ENCODE results near the gene SACM1L.

The SACM1L gene

DNA sequence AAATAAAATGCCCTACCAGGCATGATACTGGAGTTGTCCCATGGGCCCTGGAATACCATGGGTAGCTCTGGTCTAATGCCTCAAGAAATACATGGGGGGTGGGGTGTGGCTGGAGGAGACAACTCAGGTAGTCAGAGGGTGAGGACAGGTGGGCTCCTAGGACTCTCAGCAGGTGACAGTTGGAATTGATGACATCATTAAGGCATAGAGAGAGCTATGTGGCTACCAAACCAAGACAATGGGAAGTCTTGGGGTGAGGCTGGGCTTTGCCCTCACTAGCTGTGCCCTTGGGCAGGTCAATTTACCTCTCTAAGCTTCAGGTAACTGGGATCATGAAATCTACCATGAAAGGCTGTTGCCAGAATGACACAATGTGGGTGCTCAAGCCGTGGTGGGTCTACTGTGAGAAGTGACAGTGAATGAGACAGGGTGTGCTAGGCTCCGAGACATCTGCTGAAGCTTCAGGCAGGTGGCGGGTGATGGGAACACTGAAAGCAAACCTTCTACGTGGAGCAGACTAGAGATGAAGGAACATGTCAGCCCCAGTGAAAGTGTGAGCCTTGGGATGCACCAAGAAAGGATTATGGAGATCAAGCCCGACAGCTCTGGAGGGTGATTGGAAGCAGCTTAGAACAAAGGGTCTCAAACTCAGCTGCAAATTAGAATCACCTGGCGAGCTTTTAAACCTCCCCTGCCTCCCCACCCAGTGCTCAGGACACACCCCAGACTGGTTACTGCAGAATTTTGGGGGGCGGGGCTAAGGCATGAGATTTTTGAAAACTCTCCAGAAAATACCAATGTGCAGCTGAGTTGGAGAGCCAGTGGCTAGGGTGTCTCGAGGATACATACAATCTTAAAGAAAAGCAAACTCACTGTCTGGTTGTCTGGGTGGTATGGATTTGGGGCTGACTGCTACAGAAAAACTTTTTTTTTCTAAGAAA, 85.7 kb downstream of the SACM1L start:
- H3K9me3 ChIP-seq (ENCODE audit: control insufficient read depth, low read length): no peaks in the 10 kb centered on the region
- H3K36me3 ChIP-seq (ENCODE audit: control insufficient read depth, insufficient read depth, low read length): no peaks in the 10 kb centered on the region
- no peak overlapping the region for H3K27ac ChIP-seq (ENCODE audit: insufficient read depth, low read length, poor library complexity, severe bottlenecking)
- H3K4me1 ChIP-seq (ENCODE audit: control insufficient read depth, insufficient read depth, low read length, poor library complexity, severe bottlenecking): peaks cover 8% of the 10 kb centered on the region
- no peak for DNase-seq
- no peak overlapping the region for H3K4me3 ChIP-seq (ENCODE audit: insufficient read depth, low read depth, low read length, poor library complexity, severe bottlenecking)
- no peaks in the 10 kb centered on the region for H3K27me3 ChIP-seq (replicated peaks; ENCODE audit: control insufficient read depth, insufficient read depth, low read length, poor library complexity, severe bottlenecking)

- Histone ChIP-seq H3K27me3 (replicated peaks; ENCODE audit: control insufficient read depth, insufficient read depth, low read length, poor library complexity, severe bottlenecking) (no peaks in the 10 kb centered on the region), H3K36me3 (ENCODE audit: control insufficient read depth, insufficient read depth, low read length) (no peaks in the 10 kb centered on the region), H3K4me1 (ENCODE audit: control insufficient read depth, insufficient read depth, low read length, poor library complexity, severe bottlenecking) (peaks cover 8% of the 10 kb centered on the region), H3K9me3 (ENCODE audit: control insufficient read depth, low read length) (no peaks in the 10 kb centered on the region), H3K4me3 (ENCODE audit: insufficient read depth, low read depth, low read length, poor library complexity, severe bottlenecking) (no peak overlapping the region), H3K27ac (ENCODE audit: insufficient read depth, low read length, poor library complexity, severe bottlenecking) (no peak overlapping the region)
- DNase-seq: no peak
Measured at GRCh38 chr3:45775571-45776300, 86.5 kb downstream of the SACM1L start.

GRCh38 chr3:45776301-45776595, 87.1 kb downstream of the SACM1L start:
- Histone ChIP-seq H3K36me3 (ENCODE audit: control insufficient read depth, insufficient read depth, low read length) (no peaks in the 10 kb centered on the region), H3K27me3 (replicated peaks; ENCODE audit: control insufficient read depth, insufficient read depth, low read length, poor library complexity, severe bottlenecking) (no peaks in the 10 kb centered on the region), H3K4me1 (ENCODE audit: control insufficient read depth, insufficient read depth, low read length, poor library complexity, severe bottlenecking) (peaks cover 8% of the 10 kb centered on the region), H3K9me3 (ENCODE audit: control insufficient read depth, low read length) (no peaks in the 10 kb centered on the region), H3K4me3 (ENCODE audit: insufficient read depth, low read depth, low read length, poor library complexity, severe bottlenecking) (no peak overlapping the region), H3K27ac (ENCODE audit: insufficient read depth, low read length, poor library complexity, severe bottlenecking) (no peak overlapping the region)
- no peak for DNase-seq

GRCh38 chr3:45776611-45777010, 87.4 kb downstream of the SACM1L start:
- Histone ChIP-seq H3K4me1 (ENCODE audit: control insufficient read depth, insufficient read depth, low read length, poor library complexity, severe bottlenecking) (peaks cover 8% of the 10 kb centered on the region), H3K36me3 (ENCODE audit: control insufficient read depth, insufficient read depth, low read length) (no peaks in the 10 kb centered on the region), H3K27me3 (replicated peaks; ENCODE audit: control insufficient read depth, insufficient read depth, low read length, poor library complexity, severe bottlenecking) (no peaks in the 10 kb centered on the region), H3K27ac (ENCODE audit: insufficient read depth, low read length, poor library complexity, severe bottlenecking) (no peak overlapping the region), H3K4me3 (ENCODE audit: insufficient read depth, low read depth, low read length, poor library complexity, severe bottlenecking) (no peak overlapping the region), H3K9me3 (ENCODE audit: control insufficient read depth, low read length) (no peaks in the 10 kb centered on the region)
- no peak for DNase-seq

DNA sequence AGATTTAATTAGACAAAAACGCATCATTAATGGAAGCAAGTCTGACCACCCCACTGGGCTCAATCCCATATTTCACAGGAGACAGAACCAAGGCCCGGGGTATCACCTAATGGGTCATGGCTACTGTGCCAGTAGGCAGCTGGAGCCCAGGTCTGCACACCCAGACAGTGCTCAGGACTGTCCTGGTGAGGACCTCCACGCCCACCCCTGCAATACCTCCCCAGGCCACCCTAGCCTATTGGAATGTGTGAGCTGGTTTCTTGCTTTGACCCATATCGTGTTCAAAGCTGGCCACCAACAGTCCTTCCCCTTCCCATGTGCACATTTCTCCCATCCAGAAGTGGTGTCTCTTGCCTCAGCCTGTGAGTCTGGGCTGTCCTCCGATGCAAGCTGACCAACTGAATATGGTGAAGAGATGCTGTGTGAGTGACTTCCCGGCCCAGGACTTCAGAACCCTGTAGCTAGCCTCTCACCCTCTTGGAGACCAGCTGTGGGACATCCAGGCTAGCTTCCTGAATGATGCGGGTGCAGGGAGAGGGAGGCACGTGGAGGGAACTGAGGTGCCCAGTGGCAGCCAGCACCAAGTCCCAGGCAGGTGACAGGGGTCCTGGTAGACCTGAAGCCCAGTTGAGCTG, 88.0 kb downstream of the SACM1L start:
- H3K4me1 ChIP-seq (ENCODE audit: control insufficient read depth, insufficient read depth, low read length, poor library complexity, severe bottlenecking): peaks cover 8% of the 10 kb centered on the region
- H3K36me3 ChIP-seq (ENCODE audit: control insufficient read depth, insufficient read depth, low read length): no peaks in the 10 kb centered on the region
- H3K4me3 ChIP-seq (ENCODE audit: insufficient read depth, low read depth, low read length, poor library complexity, severe bottlenecking): no peak overlapping the region
- H3K27ac ChIP-seq (ENCODE audit: insufficient read depth, low read length, poor library complexity, severe bottlenecking): no peak overlapping the region
- DNase-seq: no peak
- no peaks in the 10 kb centered on the region for H3K27me3 ChIP-seq (replicated peaks; ENCODE audit: control insufficient read depth, insufficient read depth, low read length, poor library complexity, severe bottlenecking)
- H3K9me3 ChIP-seq (ENCODE audit: control insufficient read depth, low read length): no peaks in the 10 kb centered on the region

GRCh38 chr3:45777746-45778386, 88.7 kb downstream of the SACM1L start:
- DNase-seq: no peak
- Histone ChIP-seq H3K4me1 (ENCODE audit: control insufficient read depth, insufficient read depth, low read length, poor library complexity, severe bottlenecking) (peaks cover 1% of the 10 kb centered on the region), H3K4me3 (ENCODE audit: insufficient read depth, low read depth, low read length, poor library complexity, severe bottlenecking) (no peak overlapping the region), H3K27ac (ENCODE audit: insufficient read depth, low read length, poor library complexity, severe bottlenecking) (no peak overlapping the region), H3K36me3 (ENCODE audit: control insufficient read depth, insufficient read depth, low read length) (no peaks in the 10 kb centered on the region), H3K27me3 (replicated peaks; ENCODE audit: control insufficient read depth, insufficient read depth, low read length, poor library complexity, severe bottlenecking) (no peaks in the 10 kb centered on the region), H3K9me3 (ENCODE audit: control insufficient read depth, low read length) (no peaks in the 10 kb centered on the region)

DNA sequence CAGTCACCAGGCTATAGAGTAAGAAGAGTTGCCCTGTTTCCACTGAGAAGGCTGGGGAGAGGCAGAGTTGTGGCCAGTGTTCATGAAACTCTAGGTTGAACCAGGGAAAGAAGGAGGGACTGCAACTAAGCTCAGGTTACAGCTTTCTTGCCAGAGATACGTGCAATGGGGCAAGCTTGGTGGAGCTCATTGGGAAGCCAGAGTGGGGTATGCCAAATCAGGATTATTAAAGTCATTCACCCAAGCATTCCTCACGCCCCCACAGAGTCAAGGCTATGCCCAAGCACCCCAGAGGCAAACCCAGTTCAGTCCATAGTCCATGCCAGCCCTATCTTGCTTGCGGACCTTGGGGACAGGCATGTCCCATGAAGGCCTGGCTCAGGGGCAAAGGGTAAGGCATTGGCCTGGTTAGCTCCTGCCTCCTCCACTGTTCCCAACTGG, 89.6 kb downstream of the SACM1L start:
- H3K27me3 ChIP-seq (replicated peaks; ENCODE audit: control insufficient read depth, insufficient read depth, low read length, poor library complexity, severe bottlenecking): no peaks in the 10 kb centered on the region
- H3K4me3 ChIP-seq (ENCODE audit: insufficient read depth, low read depth, low read length, poor library complexity, severe bottlenecking): no peak overlapping the region
- no peak for DNase-seq
- H3K36me3 ChIP-seq (ENCODE audit: control insufficient read depth, insufficient read depth, low read length): no peaks in the 10 kb centered on the region
- no peaks in the 10 kb centered on the region for H3K9me3 ChIP-seq (ENCODE audit: control insufficient read depth, low read length)
- no peaks in the 10 kb centered on the region for H3K4me1 ChIP-seq (ENCODE audit: control insufficient read depth, insufficient read depth, low read length, poor library complexity, severe bottlenecking)
- no peak overlapping the region for H3K27ac ChIP-seq (ENCODE audit: insufficient read depth, low read length, poor library complexity, severe bottlenecking)

DNA sequence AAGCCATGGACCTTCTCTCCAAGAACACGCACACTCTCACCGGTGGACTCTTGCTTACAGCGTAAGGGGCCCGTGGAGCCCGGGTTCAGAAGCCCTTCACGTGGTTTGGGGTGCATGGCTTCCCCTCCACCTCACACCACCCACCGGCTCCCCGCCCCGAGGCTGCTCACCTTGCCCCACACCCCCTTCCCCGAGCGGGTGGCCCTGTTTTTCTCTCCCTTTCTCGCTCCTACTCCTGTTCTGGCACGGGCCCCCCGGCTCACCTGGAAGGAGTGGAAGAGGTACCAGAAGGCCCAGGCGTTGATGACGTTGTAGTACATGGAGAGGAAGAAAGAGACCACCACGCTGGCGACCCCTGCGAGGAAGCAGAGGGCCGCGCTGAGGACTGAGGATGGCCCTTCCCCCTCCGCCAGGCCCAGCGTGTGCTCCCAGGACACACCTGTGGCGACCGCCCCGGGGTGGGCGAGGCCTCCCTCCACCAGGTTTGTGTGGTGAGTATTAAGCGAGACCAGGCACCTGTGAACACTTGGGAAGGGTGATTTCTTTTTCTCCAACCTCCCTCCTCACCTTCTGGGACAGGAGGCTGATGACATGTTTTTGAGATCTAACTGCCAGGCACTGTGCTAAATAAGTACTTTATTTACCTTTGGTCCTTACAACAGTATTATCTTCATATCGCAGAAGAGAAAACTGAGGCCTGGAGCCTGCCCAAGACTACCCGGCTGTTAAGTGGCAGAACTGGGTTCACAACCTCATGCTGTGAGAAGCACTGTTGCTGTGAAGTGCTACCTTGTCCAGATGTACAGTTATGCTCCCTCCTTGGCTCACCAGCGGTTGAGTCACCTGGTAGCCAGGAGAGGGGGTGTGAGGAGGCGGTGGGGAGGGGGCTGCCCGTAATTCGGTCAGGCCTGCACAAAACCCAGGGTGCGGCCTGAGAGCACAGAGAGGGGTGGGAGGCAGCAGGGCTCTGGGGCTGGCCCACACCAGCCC, 90.8 kb downstream of the SACM1L start:
- no peak for DNase-seq
- H3K4me3 ChIP-seq (ENCODE audit: insufficient read depth, low read depth, low read length, poor library complexity, severe bottlenecking): no peak overlapping the region
- H3K4me1 ChIP-seq (ENCODE audit: control insufficient read depth, insufficient read depth, low read length, poor library complexity, severe bottlenecking): no peaks in the 10 kb centered on the region
- no peaks in the 10 kb centered on the region for H3K27me3 ChIP-seq (replicated peaks; ENCODE audit: control insufficient read depth, insufficient read depth, low read length, poor library complexity, severe bottlenecking)
- H3K9me3 ChIP-seq (ENCODE audit: control insufficient read depth, low read length): no peaks in the 10 kb centered on the region
- H3K27ac ChIP-seq (ENCODE audit: insufficient read depth, low read length, poor library complexity, severe bottlenecking): no peak overlapping the region
- H3K36me3 ChIP-seq (ENCODE audit: control insufficient read depth, insufficient read depth, low read length): no peaks in the 10 kb centered on the region

DNA sequence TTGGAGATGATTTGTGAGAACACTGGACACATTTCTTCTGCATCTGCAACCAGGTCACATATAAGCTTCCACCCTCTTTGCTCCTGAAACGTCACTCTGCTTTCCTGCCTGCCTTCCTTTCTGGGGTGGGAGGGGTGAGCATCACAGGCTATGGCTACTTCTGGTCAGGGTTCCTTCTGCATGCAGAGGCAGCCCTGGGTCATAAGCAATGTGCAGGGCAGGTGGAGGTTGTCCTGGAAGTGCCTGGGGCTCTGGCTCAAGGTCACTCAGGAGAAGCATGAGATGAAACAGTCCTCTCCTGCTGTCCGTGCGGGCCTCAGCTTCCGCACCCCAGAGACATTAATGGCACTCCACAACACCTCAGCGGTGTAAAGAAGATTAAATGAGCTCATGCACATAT, 92.1 kb downstream of the SACM1L start:
- Histone ChIP-seq H3K4me1 (ENCODE audit: control insufficient read depth, insufficient read depth, low read length, poor library complexity, severe bottlenecking) (no peaks in the 10 kb centered on the region), H3K27ac (ENCODE audit: insufficient read depth, low read length, poor library complexity, severe bottlenecking) (no peak overlapping the region), H3K4me3 (ENCODE audit: insufficient read depth, low read depth, low read length, poor library complexity, severe bottlenecking) (no peak overlapping the region), H3K36me3 (ENCODE audit: control insufficient read depth, insufficient read depth, low read length) (no peaks in the 10 kb centered on the region), H3K27me3 (replicated peaks; ENCODE audit: control insufficient read depth, insufficient read depth, low read length, poor library complexity, severe bottlenecking) (no peaks in the 10 kb centered on the region), H3K9me3 (ENCODE audit: control insufficient read depth, low read length) (no peaks in the 10 kb centered on the region)
- DNase-seq: no peak

Measured in effector memory CD4-positive, alpha-beta T cell (primary cell).